K562 (cell line): ENCODE data around the gene AP3S2. TPM values are rescaled to one million over a fixed set of nuclear protein-coding genes. Genes with fewer than 3 reads are reported as not detected.

Source experiments
- CREB1 ChIP-seq, 2 experiments: sonication (generic) in 1 of 2; formaldehyde crosslinking in 1 of 2; IDR thresholded peaks; 2 replicates each; pipeline versions ENCODE4 v1.6.1 to v1.8.0; 2012 to 2022; ENCODE audit warnings: inconsistent platforms in 1 of 2, mild to moderate bottlenecking in 1 of 2, missing genetic modification reagents in 1 of 2, moderate library complexity in 1 of 2
- CREB5 ChIP-seq: fragments of 250-450 bp; sonication (Bioruptor Pico); IDR thresholded peaks from 2 replicates; pipeline ENCODE4 v1.5.0; 2020; ENCODE audit warnings: mild to moderate bottlenecking
- ELK1 ChIP-seq: sonication (generic); formaldehyde crosslinking; IDR thresholded peaks from 2 replicates; pipeline ENCODE4 v1.8.1; 2022; ENCODE audit warnings: missing genetic modification reagents
- ETS1 ChIP-seq: conservative IDR thresholded peaks from 2 replicates; pipeline ENCODE4 v1.6.1; 2011; ENCODE audit warnings: low read depth, mild to moderate bottlenecking, low read length; ENCODE audit not compliant: control insufficient read depth
- HSF4 ChIP-seq: fragments of 250-450 bp; sonication (Bioruptor Pico); IDR thresholded peaks from 2 replicates; pipeline ENCODE4 v2.1.2; 2022; ENCODE audit warnings: mild to moderate bottlenecking, moderate library complexity, borderline replicate concordance
- PML ChIP-seq: IDR thresholded peaks from 2 replicates; pipeline ENCODE4 v1.6.1; 2012; ENCODE audit warnings: low read length, inconsistent platforms
- RFX5 ChIP-seq: IDR thresholded peaks from 2 replicates; pipeline ENCODE4 v1.6.1; 2011; ENCODE audit warnings: low read depth, mild to moderate bottlenecking, improper control_type of control experiment, low read length
- ZNF740 ChIP-seq, 3 experiments: fragments of 200-800 bp in 1 of 3; sonication (Bioruptor generic) in 1 of 3; sonication (generic) in 1 of 3; formaldehyde crosslinking in 1 of 3; IDR thresholded peaks; 2 replicates each; pipeline versions ENCODE4 v1.6.1 to v1.8.0; 2016 to 2022; ENCODE audit warnings: mild to moderate bottlenecking in 2 of 3, missing compliant biosample characterization in 2 of 3, missing genetic modification characterization in 2 of 3, missing genetic modification reagents in 1 of 3
- ZNF764 ChIP-seq: fragments of 250-450 bp; sonication (Bioruptor Pico); IDR thresholded peaks from 2 replicates; pipeline ENCODE4 v1.4.0; 2020; ENCODE audit warnings: low read depth, mild to moderate bottlenecking, moderate library complexity
- polyA plus RNA-seq, 8 experiments: library from polyadenylated mRNA; depleted of rRNA in 4 of 8; stranded (reverse) in 5 of 8; unstranded in 3 of 8; fragments of >200 nt; fragmentation: Nextera tagmentation in 2 of 8; fragmentation: Illumina TruSeq in 1 of 8; extraction: Ambion mirVana in 2 of 8; extraction: Trizol in 1 of 8; gene quantifications; 2 replicates each; pipeline versions ENCODE4 v1.2.1 to v1.2.3, GENCODE V29; 2011 to 2014; ENCODE audit warnings: inconsistent platforms in 1 of 8, missing spikeins in 1 of 8
- total RNA-seq, 7 experiments: library from RNA; depleted of rRNA in 6 of 7; stranded (reverse); fragments of >200 nt in 6 of 7; fragmentation: Illumina TruSeq in 2 of 7; extraction: Trizol in 2 of 7; gene quantifications; 2 replicates each; pipeline versions ENCODE4 v1.2.1 to v1.2.3, GENCODE V29; 2011 to 2021; ENCODE audit warnings: low replicate concordance in 1 of 7
- TF ChIP-seq, protein P1 (sequence below): fragments of 450-650 bp; formaldehyde crosslinking; IDR thresholded peaks from 2 replicates; pipeline ENCODE4 v1.4.0; 2022; ENCODE audit warnings: missing genetic modification characterization

Gene AP3S2
- total and polyA plus RNA-seq, 9 of the 15 experiments (the other 6 are each of a cell fraction or from before 2014, with no cell fraction given) = 16.4 to 54.1 (median 37.4) TPM

DNA sequence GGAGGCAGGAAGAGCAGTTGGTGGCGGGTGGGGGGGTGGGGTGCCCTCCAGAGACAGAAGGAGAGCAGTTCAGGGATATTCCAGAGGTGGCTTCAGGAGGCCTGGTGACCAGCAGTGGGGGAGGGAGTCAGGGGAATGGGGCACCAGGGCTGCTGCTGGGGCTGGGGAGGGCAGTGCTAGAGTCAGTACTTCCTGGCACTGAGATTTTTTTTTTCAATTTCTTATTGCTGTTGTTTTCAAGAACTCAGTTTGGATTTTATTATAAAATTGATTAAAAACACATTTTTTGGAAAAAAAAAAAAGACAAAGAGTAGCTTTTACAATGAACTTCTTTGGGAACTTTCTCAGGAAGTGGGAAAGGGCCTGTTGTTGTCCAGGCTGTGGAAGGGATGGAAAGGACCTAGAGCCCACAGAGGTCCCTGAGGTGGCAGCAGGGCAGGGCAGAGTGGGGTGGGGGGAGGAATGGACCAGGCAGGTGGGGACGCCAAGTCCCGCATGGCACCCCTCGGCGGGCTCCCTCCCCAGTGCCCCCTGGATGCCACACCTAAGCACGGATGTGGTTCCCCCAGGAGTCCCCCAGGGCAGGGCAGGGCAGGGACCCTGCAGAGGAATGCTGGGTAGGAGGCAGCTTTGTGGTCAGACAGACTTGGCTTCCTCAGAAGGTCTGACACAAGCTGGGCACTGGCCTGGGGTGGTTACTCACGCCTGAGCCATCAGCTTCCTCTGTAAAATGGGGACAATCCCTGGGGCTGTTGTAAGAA lies 70.7 kb downstream of the AP3S2 start (continued):
- TF ChIP-seq CREB1 (IDR thresholded peaks at IDR 0.05) (no peak), CREB1 (CRISPR knock-in tag; IDR thresholded peaks at IDR 0.05) (no peak), CREB5 (no peak), RFX5 (no peak), ZNF764 (CRISPR knock-in tag) (no peak), HSF4 (CRISPR knock-in tag) (no peak), PML (no peak), ZNF740 (CRISPR knock-in tag; IDR thresholded peaks at IDR 0.05) (no peak), ZNF740 (tag; IDR thresholded peaks at IDR 0.05) (no peak), ETS1 (no peak), ELK1 (CRISPR knock-in tag) (no peak)
- TF ChIP-seq, protein P1, sequence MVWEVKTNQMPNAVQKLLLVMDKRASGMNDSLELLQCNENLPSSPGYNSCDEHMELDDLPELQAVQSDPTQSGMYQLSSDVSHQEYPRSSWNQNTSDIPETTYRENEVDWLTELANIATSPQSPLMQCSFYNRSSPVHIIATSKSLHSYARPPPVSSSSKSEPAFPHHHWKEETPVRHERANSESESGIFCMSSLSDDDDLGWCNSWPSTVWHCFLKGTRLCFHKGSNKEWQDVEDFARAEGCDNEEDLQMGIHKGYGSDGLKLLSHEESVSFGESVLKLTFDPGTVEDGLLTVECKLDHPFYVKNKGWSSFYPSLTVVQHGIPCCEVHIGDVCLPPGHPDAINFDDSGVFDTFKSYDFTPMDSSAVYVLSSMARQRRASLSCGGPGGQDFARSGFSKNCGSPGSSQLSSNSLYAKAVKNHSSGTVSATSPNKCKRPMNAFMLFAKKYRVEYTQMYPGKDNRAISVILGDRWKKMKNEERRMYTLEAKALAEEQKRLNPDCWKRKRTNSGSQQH (CRISPR knock-in tag) = no peak
